ENCODE measurements around the gene GRIN3B.

Gene GRIN3B

DNA sequence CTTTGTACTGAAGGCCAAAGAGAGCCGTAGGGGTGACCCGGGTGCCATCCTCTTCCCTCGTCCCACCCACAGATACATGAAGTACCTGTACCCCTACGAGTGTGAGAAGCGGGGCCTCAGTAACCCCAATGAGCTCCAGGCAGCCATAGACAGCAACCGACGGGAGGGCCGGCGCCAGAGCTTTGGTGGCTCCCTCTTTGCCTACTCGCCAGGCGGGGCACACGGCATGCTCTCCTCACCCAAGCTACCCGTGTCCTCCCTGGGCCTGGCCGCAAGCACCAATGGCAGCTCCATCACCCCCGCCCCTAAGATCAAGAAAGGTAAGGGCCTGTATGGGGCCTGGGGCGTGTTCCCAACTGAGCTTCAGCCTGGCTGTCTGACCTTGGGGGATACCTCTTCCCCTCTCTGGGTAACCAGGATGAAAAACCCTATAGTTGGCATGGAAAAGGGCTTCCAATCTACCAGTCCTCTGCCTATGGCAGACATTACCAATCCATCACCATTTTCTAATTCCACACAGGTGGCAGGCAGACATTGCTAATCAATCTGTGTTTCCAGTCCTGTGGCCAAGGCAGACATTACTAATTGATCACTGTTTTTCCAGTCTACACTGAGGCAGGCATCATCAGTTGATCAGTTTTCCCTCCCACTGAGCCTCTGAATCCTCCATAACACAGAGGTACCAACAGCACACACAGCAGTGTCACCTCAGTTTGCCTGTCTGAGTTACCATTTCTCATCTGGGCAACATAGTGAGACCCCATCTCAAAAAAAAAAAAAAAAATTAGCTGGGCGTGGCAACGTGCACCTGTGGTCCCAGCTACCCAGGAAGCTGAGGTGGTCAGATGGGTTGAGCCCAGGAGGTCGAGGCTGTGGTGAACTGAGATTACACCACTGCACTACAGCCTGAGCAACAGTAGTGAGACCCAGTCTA lies 35.2 kb upstream of the GRIN3B start:
- no peak for DNase-seq

DNA sequence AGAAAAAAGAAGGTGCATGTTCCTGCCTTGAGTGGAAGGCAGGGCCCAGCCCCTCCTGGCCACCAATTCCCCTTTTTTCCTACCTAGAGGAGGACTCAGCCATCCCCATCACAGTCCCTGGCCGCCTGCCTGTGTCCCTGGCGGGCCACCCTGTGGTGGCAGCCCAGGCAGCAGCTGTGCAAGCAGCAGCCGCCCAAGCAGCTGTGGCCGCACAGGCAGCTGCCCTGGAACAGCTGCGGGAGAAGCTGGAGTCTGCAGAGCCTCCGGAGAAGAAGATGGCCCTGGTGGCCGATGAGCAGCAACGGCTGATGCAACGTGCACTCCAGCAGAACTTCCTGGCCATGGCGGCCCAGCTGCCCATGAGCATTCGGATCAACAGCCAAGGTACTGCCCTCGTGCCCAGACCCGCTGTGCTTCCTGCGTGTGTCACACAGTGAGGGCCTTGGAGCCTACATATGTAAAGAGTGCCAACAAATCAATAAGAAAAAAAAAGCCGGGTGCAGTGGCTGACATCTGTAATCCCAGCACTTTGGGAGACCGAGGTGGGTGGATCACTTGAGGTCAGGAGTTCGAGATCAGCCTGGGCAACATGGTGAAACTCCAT lies 33.6 kb upstream of the GRIN3B start:
- DNase-seq: no peak

DNA sequence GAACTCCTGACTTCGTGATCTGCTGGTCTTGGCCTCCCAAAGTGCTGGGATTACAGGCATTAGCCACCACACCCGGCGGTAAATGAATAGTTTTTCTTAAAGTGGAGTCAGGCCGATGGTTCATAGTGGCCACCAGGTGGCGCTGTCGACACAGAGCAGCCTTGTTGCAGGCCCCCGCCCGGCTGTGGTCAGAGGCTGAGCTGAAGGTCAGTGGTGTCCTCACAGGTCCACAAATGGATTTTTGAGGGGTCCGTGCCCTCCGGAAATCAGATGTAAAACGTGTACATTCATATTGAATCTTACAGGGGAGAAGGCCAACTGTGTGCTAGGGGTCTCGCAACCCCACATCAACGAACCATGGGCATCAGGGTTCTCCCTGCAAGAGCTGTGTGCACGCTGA lies 29.5 kb upstream of the GRIN3B start:
- no peak for DNase-seq

DNA sequence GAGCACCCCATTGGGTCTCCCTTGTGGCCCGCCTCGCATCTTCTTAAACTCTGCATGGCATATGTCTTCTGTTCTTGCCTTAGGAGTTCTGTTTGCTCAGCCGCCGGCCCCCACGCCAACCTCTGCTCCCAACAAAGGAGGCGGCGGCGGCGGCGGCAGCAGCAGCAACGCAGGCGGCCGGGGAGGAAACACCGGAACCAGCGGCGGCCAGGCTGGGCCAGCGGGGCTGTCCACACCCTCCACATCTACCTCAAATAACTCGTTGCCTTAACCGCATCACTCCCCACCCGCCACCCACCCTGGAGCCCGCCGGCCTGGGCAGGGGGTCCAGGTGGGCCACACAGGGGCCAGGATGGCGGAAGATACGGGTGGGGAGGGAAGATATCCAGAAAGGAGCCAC lies 28.4 kb upstream of the GRIN3B start:
- no peak for DNase-seq

DNA sequence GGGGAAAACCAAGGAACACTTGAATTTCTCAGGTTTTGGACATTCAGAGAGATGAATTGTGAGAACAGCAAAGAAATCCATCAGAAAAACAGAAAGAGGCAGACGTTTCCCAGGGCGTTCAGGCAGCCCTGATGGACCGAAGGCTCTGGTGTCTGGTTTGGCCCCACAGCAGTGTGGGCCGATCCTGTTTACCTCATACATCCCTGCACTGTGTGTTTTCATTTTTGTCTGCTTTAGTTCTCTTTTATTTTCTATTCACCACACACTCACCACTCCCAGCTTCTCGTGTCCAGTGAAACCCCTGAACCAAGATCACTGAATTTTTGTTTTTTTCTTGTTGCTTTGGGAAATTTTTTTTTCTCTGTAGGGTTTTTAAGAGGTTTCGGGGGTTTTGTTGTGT lies 27.9 kb upstream of the GRIN3B start:
- DNase-seq: no peak

DNA sequence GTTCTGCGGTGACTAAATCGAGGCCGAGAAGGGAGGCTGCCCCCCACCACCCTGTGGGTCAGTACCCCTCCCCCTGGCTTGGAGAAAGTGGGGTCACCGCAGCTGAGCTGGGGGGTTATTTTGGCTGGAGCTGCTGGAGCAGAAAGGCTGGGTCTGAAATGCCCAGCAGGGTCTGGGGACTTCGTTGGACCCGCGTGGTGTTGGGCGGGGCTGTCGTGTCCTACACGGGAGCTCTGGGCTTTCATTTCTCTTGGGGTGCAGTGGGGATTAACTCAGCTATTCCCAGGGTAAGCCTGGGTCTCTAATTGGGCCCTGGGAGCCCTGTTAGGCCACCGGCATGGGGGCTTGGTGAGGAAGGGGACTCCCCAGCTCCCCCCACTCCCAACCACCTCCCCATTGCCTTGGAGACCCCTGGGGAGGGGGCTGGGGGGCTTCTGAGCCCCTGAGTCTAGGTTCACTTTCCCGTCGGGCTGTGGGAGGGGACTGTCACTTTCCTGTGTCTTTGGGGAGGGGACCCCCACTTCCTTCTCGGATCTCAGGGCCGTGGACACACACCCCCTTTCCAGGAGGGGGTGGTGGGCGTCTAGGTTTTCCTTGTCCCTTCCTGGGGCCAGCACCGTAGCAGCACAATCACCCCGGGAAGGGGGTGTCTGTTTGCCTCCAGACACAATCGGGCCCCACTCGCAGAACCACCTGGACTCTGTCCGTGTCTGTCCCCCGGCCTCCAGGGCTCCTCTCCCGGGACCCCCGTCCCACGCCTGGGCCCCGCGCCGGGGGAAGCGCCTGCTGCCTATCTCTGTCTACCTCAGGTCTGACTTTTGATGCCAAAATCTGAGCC lies 26.3 kb upstream of the GRIN3B start:
- no peak for DNase-seq

DNA sequence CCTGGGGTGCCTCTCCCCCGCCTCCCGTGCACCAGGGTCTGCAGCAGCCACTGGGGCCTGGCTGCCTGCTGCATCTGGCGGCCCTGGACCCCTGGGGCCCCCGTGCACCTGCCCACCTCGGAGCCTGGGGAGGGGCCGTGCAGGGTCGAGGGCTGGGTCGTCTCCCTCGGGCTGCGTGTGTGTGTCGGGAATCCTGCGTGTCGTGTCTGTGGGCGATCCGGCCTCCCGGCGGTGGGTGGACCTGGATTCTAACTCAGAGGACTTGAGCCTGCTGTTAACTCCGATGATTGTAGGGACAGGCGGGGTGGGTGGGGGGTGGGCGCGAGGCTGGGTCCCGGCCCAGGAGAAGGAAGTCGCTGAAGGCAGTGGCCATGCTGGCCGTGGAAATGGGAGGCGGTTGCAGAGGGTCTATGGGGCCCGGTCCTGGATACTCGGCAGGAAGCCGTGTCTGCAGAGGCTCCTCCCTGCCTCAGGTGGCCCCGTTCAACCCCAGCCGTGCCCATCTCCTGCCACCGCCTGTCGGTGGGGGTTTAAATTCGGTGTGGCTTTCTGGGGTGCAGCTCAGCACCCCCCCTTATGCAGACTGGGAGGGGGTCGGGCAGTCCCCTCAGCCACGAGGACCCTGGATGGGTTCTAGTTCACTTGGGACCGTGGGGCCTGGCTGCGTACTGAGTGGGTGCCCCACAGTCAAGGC lies 25.5 kb upstream of the GRIN3B start:
- DNase-seq: no peak

DNA sequence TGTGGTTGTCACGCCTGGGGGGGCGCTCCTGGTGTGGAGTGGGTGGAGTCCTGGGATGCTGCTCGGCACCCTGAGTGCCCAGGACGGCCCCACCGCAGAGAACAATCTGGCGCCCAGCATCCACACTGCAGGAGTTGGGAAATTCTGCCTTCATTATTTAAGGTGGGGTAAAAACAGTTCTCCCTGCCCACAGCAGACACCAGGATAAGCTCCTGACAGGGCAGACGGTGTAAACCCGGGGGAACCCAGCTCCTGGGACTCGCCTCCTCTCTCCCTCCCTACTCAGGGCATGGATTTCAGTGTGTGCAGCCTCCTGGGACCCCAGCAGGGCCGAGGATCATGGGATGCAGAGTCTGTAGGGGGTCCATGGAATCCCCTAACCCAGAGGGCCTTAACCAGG lies 23.7 kb upstream of the GRIN3B start:
- no peak for DNase-seq

DNA sequence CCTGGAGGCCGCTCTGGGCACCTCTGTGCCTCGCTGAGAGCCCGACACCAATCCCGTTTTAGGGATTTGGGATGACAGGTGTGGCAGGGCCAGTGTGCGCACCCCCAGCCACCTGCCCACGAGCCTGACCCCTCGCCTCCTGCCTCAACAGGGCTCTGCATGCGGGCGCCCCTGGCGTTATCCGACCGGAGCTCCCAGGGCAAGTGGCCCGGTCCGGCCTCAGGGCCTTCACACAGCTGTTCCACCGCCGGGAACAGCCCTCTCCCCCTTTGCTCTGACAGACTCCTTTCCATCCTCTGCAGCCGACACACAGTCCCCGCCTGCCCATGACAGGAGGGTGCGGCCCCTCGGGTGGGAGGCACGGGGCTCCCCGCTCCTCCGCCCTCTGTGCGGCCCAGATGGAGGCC lies 23.2 kb upstream of the GRIN3B start:
- no peak for DNase-seq

DNA sequence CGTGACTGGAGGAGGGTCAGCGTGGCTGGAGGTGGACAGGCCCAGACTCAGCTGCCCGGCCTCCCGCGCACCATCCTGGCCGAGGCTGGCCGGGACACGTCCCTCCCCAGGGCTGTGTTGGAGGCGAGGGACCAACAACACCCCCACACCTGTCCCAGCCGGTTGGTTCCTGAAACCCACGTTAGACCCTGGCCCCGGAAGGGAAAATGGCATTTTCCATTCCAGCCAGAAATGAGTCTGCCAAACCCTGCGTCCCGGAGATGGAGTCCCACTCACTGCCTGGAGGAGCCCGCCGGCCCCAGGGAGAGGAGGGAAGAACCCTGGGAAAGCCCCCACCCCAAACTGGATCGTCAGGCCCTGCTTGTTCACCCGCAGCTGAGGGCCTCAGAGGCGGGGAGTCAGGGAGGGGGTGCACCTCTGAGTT lies 20.9 kb upstream of the GRIN3B start:
- no peak for DNase-seq

DNA sequence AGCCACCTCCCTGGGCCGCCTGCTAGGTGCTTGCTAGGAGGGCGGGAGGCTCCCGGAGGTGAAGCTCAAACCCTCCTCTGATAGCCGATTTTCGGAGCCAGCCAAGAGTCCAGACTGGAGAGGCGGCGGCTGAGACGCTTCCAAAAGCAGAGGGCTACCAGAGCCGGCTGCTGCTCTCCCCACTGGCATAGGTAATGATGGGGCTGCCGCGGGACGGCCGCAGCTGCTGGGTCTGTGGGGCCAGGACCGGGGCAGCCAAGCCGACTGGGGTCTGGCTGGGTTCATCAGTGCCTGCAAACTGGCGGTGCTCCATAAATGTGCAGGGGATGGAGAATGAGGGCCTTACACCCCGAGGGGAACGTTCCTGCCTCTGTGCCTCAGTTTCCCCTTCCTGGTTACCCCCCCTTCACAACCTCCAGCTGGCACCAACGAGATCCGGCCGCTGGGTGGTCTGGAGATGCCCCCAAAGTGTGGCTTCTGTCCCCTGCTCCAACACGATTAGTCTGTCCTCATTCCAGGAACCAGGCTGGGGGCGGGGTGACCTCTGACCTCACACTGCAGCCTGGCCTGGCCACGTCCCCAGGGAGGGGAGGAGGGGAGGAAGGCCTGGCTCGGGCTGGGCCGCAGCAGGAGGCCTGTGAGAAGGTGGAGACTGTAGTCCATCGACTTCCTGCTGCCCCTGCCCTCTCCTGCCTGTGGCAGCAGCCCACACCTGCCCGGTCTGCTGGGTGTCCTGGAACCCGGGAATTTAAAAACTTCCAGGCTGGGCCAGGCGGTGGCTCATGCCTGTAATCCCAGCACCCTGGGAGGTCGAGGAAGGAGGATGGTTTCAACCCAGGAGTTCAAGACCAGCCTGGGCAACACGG lies 19.9 kb upstream of the GRIN3B start:
- peak; percentile 70 for DNase-seq

DNA sequence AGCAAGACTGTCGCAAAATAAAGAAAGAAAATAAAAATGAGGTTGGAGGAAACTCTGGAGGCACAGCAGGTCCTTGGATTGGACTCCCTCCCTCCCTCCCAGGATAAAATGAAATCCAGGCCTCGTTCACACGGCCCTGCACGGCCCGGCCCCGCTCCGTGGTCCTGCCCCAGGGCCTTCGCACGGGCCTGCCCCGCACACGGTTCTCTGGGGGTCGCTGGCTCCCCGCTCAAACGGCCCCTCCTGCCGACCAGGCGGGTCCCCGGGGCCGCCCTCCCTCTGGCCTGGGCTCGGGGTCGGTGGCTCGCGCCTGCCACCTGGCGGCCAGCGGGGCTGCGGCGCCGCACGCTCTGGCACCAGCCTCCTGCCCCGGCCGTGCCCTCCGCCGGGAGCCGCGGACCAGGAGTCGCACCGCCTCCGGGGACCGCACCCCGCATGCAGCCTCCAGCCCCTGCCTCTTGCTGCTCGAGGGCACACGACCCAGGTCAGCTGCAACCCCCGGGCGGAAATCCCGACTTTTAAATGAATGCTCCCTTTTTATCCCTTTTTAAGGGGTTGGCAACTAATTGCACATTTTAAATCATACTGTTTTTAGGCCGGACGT lies 17.6 kb upstream of the GRIN3B start:
- DNase-seq: peak; percentile 89

DNA sequence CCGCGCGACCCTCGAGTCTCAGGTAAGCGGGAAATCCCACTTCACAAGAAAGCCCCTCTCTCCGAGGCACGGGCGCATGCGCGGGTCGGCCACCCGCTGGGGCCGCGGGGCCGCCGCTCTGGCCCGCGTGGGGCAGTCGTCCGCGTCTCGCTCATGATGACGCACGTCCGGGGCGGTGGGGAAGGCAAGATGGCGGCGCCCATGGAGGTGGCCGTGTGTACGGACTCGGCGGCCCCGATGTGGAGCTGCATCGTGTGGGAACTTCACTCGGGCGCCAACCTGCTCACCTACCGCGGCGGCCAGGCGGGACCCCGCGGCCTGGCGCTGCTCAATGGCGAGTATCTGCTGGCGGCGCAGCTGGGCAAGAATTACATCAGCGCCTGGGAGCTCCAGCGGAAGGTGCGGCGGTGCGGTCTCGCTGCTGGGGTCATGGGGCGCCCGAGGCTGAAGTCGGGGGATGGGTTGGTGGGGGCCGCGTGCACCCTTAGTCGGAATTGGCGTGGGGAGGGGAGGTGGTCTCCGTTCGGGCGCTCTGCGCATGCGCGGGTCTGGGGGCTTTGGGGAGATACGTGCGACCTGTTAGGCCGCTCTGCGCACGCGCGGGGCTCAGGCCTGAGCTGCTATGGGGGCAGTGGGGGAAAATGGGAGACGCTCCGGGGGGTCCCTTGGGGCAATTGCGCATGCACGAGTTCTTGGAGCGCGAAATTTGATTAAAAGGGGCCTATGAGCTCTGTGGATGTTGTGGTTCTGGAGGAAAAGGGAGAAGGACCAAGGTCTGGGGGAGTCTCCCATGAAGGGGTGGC lies 15.9 kb upstream of the GRIN3B start, which contains the start of gene WDR18:
Gene WDR18, plus strand, starts transcription at position 181 of the 803 bp plus-strand sequence. Its CDS starts 9 bp downstream, at position 190.
- DNase-seq: peak; percentile 97

DNA sequence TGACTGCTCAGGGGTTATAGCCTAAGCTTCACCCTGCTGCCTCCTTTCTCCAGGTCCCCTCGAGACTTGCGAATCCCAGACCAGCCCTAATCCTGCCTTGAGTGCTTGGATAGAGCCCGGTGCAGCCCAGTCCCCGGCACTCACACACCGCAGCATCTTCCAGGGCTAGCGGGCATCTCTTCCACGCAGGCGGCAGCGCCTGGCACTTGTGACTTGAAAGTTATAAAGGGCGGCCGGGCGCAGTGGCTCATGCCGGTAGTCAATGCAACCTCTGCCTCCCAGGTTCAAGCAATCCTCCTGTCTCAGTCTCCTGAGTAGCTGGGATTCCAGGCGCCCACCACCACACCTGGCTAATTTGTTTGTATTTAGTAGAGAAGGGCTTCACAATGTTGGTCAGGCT lies 14.1 kb upstream of the GRIN3B start:
- DNase-seq: no peak

DNA sequence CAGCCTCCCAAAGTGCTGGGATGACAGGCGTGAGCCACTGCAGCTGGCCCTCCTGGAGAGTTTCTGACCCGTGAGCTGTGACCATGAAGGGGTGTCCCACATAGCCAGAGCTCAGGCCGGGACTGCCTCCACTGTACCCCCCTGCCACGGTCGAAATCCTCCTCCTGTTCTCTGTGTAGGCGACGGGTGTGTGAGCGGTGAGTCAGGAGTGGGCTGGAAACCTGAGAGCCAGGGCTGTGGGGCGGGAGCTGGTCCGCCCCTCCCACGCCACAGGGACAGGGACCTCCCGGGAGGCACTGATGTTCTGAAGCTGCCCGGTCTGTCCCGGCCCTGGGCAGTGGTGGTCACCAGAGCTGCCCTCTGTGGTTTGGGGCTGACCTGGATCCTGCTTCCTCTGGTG lies 12.1 kb upstream of the GRIN3B start:
- DNase-seq: no peak

DNA sequence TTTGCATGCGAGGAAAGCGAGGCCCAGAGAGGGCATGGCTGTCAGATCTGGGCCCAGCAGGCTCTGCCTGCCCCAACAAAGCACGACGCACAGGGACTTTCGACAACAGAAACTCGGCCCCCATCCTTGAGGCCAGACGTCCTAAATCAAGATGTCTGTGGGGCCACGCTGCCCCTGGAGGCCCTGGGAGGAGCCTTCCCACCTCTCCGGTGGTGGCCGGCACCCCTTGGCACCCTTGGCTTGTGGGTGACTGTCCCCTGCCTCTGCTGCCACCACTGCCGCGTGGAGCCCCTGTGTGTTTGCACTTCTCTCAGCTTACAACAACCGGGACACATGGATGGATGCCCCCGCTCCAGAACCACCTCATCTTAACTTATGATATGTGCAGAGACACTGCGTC lies 11.7 kb upstream of the GRIN3B start:
- no peak for DNase-seq

DNA sequence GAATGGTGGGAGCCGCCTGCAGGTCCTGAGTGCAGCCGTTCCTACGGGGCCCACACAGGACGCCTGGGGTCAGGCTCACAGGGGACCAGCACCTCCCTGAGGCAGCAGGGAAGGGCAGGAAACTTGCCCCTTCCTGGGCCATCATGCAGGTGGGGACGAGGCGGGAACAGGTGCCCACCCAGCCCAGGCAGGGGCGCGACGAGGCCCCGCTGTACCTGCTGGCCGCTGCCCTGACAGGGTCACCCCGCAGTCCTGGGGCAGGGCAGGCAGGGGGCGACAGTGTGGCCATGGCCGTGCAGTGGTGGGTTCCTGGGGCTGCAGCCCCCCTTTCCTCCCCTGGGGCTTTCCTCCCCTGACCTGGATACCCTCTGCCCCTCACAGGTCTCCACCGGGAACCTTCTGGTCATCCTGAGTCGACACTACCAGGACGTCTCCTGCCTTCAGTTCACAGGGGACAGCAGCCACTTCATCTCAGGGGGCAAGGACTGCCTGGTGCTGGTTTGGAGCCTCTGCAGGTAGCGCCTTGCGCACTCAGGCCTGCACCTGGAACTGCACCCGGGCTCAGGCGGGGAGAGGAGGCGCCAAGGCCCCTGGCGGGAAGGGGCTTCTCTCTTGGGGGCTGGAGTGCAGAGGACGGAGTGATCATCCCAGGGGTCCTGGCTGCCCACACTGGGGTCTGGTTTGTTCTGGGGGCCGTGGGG lies 10.7 kb upstream of the GRIN3B start:
- DNase-seq: no peak

DNA sequence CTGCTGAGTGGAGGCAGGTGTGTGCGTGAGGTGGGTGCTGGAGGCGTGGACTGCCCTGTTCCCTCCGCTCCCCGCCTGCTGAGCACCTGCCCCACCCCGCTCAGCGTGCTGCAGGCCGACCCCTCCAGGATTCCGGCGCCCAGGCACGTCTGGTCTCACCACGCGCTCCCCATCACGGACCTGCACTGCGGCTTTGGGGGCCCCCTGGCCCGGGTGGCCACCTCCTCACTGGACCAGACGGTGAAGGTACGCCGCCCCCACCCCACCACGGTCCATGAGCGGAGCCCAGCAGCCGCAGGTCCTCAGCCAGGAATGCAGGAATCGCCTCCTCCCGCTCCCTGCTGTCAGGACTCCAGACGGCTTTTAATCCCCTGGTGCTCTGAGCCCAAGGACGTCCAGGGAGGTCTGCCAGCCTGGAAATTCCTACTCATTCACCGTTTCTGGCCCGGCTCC lies 10.1 kb upstream of the GRIN3B start:
- DNase-seq: no peak

DNA sequence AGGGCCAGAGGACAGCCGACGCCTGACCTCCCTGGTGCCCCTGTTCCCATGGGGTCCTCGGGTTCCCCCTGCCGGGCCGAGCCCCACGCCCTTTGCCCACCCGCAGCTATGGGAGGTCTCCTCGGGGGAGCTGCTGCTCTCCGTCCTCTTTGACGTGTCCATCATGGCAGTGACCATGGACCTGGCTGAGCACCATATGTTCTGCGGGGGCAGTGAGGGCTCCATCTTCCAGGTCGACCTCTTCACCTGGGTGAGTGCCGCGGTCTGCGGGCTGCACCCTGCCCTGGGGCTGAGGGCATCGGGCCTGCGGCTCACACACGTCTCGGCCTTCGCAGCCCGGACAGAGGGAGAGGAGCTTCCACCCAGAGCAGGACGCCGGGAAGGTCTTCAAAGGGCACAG lies 9.5 kb upstream of the GRIN3B start:
- DNase-seq: no peak
